Suppressor macrophage (primary cell): ENCODE measurements around the gene ESR1.

Experiments used
- DNase-seq, 4 experiments: peaks; one replicate each; pipeline ENCODE4 v3.0.0-alpha.2; 2020 to 2022
- total RNA-seq, 17 experiments: gene quantifications; one replicate each; lab custom pipeline; 2026; ENCODE audit warnings: mixed read lengths in 6 of 17, inconsistent platforms in 3 of 17; lab: John Stamatoyannopoulos, UW

Gene ESR1
- 2.8 to 16.6 (median 10.9) reads per million in 17 experiments for total RNA-seq

DNA sequence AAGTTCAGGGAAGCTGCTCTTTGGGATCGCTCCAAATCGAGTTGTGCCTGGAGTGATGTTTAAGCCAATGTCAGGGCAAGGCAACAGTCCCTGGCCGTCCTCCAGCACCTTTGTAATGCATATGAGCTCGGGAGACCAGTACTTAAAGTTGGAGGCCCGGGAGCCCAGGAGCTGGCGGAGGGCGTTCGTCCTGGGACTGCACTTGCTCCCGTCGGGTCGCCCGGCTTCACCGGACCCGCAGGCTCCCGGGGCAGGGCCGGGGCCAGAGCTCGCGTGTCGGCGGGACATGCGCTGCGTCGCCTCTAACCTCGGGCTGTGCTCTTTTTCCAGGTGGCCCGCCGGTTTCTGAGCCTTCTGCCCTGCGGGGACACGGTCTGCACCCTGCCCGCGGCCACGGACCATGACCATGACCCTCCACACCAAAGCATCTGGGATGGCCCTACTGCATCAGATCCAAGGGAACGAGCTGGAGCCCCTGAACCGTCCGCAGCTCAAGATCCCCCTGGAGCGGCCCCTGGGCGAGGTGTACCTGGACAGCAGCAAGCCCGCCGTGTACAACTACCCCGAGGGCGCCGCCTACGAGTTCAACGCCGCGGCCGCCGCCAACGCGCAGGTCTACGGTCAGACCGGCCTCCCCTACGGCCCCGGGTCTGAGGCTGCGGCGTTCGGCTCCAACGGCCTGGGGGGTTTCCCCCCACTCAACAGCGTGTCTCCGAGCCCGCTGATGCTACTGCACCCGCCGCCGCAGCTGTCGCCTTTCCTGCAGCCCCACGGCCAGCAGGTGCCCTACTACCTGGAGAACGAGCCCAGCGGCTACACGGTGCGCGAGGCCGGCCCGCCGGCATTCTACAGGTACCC, at the start of gene ESR1:
Gene ESR1 (plus strand): TSS at position 170 of the 858 bp plus-strand sequence. CDS start 231 bp downstream, at position 401.
- DNase-seq: peak in 3 of 4 experiments; percentile 7 to 30 (median 26)

DNA sequence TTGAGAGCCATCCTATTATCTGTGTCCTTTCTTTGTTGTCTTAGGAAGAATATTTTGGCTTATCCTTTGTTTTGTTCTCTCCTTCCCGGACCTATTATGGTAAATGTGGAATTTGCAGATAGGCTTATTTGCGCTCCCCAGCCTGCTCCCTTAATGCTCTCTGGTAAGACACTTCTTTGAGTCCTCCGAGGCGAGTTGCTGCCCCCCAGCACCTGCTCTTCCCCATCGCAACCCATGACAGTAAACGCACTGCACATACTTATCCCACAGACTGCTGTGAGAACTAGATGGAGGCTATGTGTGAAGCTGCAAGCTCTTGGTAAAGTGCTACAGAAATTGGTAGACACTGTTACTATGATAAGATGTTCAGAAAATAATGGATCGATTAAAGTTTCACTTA, 47.0 kb upstream of the ESR1 start:
- DNase-seq: no peak

DNA sequence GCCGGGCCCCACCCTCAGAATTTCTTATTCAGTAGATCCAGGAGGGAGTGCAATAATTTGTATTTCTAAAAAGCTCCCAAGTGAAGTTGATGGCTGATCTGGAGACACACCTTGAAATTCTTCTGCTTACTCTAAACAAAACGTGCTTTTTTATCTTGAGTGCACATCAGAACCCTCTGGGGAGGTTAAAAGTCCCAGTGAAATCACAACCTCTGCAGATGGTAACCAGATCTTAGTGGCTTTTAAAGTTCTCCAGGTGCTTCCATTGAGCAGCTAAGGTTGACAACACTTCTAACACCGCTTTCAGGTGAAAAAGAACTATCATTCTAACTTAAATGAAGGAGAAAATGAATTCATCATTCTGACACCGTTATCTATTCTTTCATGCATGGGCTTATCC, 45.6 kb upstream of the ESR1 start:
- DNase-seq: no peak

DNA sequence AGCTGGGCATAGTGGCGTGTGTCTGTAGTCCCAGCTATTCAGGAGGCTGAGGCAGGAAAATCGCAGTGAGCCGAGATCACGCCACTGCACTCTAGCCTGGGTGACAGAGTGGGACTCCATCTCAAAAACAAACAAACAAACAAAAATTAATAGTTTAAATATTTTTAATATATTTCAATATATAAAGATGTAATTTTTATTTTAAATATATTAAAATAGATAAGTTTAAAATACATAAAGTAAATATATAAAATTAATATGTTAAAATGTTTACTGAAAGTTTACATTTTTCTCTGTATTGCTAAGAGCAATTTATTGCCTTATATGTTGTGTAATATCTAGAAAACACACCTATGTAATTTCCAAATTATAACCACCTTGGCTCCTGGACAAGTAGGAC, 44.7 kb upstream of the ESR1 start:
- no peak for DNase-seq

DNA sequence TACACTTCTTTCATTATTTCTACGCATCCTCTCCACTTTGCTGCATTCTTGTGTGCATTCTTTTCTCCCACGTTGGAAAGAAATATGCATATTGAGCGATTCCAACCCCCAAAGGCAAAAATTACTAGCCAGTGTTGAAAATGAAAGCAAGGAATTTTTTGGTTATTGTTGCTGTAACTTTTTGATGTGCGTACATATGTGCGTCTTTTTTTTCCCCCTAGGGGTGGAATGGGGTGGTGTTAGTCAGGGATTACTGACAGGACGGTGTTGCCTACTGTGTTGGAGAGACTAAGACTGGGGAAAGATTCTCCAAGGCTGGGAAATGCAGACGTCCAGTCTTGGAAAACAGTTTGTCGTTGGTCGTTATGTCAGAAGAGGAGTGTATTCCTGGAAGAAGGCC, 44.2 kb upstream of the ESR1 start:
- no peak for DNase-seq

DNA sequence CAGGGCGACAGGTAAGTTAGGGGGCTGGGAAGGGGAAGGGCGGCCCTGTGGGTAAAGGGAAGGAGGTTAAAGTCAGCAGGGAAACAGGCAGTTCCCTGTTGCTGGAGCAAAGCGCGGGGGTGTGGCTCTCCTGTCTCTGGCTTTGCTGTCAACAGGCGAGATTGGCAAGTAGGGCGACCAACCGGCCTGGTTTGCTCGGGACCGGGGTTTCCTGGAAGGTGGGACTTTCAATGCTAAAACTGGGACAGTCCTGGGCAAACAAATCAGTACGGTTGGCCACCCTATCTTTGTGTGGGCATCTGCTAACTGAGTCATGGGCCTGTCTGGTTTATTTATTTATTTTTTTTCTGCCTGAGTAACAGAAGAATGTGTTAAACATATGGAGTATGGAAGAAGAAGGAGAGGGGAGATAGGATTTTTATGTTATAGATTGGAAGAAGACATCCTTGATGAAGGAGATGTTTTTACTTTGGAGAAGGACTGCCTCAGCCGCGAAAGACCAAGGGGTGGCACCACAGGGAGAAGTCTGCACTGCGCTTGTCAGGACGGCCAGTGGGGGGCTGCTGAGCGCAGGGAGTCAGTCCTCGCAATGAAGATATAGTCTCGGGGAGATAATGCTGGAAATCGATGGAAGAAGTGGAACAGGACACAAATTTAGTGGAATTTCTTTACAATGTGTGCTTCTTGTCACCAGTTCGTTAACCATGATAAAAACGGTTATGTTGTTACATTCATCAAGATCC, 43.4 kb upstream of the ESR1 start:
- DNase-seq: peak; percentile 71 to 88 (median 82)

DNA sequence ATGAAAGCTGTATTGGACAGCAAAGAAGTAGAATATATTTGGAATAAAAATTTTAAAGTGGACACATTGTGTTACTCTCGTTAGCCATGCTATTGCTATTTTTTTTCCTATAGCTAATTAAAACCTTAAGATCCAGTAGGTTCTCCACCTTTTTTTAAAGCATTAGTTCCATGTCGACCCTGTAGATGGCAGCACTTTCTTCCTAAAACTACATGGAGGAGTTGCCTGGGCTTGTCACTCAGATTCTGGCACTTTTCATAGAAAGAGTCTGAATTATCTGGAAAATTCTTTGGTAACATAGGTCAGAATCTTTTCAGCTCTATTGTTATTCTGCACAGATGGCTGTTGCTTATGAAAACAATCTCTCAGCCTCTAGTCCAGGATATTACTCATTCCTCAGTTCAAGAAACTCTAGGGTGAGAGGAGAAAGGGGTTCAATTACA, 42.0 kb upstream of the ESR1 start:
- DNase-seq: peak; percentile 71 to 81 (median 78)

DNA sequence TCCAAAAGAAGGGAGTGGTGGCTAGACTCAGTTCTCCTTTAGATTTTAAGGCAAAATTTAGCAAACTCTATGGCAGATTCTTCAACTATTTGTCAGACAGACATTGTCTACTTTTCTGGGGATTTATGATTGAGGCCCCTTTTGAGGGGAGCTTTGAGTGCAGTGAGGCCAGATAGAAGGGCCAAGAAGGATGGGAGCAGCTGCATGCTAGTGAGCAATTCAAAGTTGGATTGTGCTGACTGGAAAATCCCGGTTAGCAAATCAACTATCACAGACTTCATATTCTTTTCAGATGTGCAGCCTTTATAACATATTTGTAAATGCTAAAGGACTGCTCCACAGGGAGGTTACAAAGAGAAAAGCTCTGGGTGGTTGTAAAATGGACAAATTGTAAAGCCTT, 35.0 kb upstream of the ESR1 start:
- DNase-seq: no peak

DNA sequence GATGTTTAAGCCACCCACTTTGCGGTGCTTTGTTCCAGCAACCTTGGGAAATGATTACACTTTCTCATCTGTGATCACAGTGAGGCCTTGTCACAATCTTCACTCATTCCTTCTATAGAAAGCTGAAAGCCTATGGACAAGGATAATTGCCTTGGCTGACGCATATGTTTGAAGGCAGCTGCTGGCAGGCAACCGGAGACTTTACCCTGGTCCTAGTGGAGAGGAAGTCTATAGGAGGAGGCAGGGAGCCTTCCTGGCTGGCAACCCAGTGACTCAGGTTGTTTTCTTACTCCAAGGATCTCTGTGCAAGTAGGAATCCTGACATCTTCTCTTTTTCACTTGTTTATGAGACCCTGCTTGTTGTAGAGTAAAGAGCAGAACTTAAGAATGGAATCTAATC, 34.1 kb upstream of the ESR1 start:
- DNase-seq: no peak

DNA sequence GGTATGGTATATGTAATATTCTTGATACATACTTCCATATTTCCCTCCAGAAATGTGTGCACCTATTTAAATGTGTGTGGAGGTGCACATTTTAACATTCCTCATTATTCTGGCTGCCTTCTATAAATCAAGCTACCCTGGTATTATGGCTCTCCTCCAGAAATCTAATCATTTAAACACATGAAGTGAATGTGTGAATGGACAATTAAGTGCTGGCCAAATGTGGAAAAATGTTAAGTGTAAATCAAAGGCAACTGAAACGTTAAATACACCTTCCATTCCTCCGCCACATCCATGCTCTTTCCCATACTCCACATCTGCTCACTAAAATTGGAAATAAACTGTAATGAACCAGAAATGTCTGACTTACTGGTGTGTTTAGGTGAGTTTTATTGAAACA, 24.9 kb upstream of the ESR1 start:
- no peak for DNase-seq

DNA sequence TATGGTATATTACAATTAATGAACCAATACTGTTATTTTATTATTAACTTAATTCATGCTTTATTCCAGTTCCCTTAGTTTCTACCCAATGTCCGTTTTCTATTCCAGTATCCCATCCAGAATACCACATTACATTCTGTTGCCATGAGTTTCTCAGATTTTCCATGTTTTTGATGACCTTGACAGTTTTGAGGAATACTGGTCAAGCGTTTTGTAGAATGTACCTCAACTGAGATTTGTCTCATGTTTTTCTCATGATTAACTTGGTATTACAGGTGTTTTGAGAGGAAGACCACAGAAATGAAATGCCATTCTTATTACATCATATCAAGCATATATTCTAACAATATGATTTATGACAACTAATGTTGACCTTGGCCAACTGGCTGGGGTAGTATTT, 23.8 kb upstream of the ESR1 start:
- DNase-seq: no peak

DNA sequence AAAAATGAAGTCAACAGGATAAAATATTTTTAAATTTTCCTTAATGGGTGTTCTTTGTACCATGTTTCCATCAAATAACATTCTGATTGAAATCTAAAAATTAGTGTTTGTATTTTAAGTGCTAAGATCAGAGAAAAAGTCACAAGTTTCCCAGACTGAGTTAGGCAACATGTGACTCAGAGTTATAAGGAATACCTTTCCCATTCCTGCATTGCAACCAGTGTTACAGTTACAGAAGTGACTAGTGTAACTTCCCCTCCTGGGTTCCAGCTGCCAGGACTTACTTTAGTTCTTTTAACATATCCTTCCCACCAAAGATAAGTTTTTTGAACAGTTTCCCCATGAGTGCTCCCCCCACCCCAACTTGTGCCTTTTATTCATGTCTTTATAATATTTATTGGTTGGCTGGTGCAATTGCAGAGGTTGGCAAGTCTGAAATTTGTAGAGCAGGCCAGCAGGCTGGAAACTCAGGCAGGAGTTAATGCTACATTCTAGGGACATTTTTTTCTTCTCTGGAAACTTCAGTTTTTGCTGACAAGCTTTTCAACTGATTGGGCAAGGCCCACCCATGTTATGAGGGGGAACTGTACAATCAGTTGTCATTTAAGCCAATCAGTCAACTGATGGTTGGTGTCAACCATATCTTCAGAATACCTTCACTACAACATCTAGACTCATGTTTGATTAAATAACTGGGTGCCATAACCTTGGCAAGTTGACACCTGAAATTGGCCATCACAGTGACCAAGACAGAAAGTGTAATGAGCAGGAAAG, 22.9 kb upstream of the ESR1 start:
- peak in 3 of 4 experiments; percentile 18 to 34 (median 32) for DNase-seq

DNA sequence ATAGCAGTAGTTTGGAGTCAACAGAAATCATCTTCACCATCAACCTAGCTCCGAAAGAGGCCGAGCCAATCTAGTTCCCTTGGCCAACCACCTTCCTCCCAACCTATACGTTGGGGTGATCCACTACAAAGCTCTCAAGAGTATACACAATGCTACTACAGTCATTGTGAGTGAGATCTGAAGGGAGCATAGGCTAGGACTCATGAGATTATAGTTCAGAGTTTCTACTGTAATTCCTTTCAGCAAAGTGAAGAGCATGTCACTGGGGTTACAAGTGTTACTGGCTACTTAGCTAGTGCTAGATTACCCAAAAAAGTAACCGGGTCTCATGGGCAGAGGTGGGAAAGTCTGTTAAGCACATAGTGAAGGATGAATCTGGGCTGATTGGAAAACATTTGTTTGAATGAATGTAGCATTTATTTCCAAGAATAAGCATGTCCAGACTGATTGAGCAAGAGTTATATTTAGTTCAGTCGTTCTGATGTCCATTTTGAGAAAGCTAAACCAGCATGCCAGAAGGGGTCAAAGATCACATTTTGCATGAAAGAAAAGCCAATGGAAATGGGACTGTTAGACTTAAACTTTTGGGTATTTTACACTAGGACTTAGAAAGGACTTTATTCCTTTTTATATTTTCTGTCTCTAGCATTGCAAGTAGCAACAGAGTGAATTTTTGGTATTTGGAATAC, 10.5 kb upstream of the ESR1 start:
- DNase-seq: no peak

DNA sequence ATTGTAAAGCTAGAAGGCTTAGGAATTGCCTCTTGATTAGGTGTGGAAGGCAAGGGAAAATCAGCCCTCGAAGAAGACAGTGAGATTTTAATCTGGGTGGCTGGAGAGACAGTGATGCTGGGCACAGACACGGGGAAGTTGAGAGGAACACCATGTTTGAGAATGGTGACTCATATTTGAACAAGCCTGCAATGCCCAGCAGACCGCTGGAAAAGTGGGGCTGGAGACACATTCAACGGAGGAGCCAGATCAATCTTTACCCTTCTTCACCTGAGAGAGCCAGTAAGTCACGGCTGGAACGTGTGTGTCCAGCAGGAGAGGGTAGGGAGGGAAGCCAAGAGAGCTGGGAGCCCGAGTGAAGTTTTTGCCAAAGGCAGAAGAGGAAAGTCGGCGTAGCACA, 3.7 kb upstream of the ESR1 start:
- no peak for DNase-seq

DNA sequence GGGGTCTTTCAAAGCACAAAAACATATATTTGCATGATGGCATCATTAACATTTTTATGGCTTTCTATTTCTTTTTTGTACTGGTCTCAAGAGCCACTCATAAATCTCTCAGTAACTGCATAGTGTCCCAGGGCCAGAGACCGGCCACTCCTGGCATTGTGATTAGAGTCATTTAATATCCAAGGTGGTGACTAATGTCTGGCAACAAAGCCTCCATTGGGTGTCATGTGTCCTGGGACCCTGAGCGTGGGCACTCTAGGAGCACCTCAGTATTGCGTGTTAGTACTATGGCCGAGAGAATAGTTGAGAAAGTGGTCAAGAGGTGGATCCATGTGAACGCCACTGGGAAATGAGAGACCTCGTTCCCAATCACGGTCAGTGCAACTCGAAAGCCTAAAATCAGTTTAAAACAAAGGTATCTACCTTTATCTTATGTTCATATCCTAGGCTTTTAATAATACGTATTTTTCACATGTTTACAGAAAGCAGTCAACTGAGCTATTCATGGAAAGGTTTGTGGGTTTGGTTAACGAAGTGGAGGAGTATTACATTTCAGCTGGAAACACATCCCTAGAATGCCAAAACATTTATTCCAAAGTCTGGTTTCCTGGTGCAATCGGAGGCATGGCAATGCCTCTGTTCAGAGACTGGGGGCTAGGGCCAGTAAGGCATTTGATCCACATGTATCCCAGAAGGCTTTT, 2.7 kb upstream of the ESR1 start:
- DNase-seq: no peak

DNA sequence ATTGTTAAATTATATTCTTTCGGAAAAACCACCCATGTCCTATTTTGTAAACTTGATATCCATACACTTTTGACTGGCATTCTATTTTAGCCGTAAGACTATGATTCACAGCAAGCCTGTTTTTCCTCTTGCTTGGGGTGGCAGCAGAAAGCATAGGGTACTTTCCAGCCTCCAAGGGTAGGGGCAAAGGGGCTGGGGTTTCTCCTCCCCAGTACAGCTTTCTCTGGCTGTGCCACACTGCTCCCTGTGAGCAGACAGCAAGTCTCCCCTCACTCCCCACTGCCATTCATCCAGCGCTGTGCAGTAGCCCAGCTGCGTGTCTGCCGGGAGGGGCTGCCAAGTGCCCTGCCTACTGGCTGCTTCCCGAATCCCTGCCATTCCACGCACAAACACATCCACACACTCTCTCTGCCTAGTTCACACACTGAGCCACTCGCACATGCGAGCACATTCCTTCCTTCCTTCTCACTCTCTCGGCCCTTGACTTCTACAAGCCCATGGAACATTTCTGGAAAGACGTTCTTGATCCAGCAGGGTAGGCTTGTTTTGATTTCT, 2.1 kb upstream of the ESR1 start:
- DNase-seq: no peak

DNA sequence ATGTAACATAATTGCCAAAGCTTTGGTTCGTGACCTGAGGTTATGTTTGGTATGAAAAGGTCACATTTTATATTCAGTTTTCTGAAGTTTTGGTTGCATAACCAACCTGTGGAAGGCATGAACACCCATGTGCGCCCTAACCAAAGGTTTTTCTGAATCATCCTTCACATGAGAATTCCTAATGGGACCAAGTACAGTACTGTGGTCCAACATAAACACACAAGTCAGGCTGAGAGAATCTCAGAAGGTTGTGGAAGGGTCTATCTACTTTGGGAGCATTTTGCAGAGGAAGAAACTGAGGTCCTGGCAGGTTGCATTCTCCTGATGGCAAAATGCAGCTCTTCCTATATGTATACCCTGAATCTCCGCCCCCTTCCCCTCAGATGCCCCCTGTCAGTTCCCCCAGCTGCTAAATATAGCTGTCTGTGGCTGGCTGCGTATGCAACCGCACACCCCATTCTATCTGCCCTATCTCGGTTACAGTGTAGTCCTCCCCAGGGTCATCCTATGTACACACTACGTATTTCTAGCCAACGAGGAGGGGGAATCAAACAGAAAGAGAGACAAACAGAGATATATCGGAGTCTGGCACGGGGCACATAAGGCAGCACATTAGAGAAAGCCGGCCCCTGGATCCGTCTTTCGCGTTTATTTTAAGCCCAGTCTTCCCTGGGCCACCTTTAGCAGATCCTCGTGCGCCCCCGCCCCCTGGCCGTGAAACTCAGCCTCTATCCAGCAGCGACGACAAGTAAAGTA, 547 bp upstream of the ESR1 start:
- no peak for DNase-seq

DNA sequence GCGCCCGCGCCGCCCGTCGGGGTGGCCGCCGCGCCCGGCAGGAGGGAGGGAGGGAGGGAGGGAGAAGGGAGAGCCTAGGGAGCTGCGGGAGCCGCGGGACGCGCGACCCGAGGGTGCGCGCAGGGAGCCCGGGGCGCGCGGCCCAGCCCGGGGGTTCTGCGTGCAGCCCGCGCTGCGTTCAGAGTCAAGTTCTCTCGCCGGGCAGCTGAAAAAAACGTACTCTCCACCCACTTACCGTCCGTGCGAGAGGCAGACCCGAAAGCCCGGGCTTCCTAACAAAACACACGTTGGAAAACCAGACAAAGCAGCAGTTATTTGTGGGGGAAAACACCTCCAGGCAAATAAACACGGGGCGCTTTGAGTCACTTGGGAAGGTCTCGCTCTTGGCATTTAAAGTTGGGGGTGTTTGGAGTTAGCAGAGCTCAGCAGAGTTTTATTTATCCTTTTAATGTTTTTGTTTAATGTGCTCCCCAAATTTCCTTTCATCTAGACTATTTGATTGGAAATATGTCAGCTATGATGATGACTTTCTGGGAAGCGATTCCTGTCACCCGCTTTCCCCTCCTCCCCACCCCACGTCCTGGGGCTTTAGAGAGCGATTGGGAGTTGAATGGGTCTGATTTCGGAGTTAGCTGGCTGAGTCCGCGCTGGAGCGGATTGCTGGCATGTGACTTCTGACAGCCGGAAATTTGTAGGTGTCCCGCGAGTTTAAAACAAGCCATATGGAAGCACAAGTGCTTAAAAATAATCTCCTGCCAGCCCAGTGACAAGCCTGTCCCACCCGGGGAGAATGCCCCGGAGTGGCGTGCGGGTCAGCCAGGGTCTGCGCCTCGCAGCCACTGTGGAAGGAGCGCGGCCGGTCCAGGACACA, 1.1 kb downstream of the ESR1 start:
- DNase-seq: peak in 3 of 4 experiments; percentile 22 to 43 (median 34)

DNA sequence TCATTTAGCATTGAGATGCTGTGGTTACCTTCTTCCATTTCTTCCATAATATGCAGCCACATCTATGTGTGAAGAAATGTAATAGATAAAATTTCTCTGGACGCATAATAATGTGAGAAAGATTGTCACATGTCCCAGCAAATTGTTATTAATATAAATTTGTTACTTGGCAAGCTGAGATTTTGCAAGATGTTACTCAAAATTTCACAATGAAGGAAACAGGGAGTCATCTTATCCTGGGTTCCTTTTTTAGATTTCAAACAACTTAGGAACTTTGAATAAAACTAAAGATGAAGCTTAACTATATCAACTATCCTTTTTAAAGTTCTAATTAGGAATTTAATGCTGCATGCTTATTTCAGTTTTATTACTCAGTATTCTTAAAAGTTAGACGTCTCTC, 3.6 kb downstream of the ESR1 start:
- peak; percentile 7 to 62 (median 40) for DNase-seq

DNA sequence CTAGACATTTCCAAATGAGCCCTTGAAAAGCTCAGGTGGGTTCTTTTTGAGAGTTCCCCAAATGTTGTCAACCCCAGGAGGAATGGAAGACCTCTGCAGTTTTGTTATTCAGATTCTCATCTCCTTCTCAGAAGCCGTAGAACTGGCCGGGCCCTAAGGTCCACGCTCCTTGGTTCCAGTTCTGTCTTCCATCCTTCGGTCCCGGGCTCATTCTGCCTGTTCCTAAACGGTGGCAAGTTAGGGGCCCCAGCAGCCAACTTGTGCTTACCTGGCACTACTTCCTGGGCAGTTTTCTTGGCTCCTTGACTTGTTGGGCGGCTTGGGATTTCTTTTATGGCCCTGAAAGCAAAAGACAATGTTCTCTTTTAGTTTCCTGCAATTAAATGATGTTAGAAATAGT, 6.4 kb downstream of the ESR1 start:
- no peak for DNase-seq
